Spleen (tissue), 11 donors: ENCODE results near the gene TAS2R5. TPM values are rescaled to one million over a fixed set of nuclear protein-coding genes. Genes with fewer than 3 reads are reported as not detected.

ENCODE experiments used
- DNase-seq: peaks from one replicate; pipeline ENCODE4 v3.0.0-alpha.2; 2020
- H3K27ac ChIP-seq, 8 donors: fragments of 200-600 bp; sonication (generic) in 7 of 8; 1 replicate in 4 of 8; 2 replicates in 4 of 8; pipeline versions ENCODE4 v1.5.0 to v1.8.0; 2016 to 2021; ENCODE audit warnings: inconsistent platforms in 4 of 8, mild to moderate bottlenecking in 4 of 8, moderate library complexity in 1 of 8
- H3K27me3 ChIP-seq, 7 donors: fragments of 200-600 bp; sonication (generic) in 6 of 7; replicated peaks in 1 of 7; 1 replicate in 4 of 7; 2 replicates in 3 of 7; pipeline versions ENCODE4 v1.5.0 to v1.8.0; 2016 to 2021; ENCODE audit warnings: inconsistent platforms in 3 of 7, mild to moderate bottlenecking in 1 of 7
- H3K36me3 ChIP-seq, 6 donors: fragments of 200-600 bp; sonication (generic) in 5 of 6; 1 replicate in 4 of 6; 2 replicates in 2 of 6; pipeline versions ENCODE4 v1.5.0 to v1.8.0; 2016 to 2021; ENCODE audit warnings: inconsistent platforms in 2 of 6
- H3K4me1 ChIP-seq, 6 donors: fragments of 200-600 bp; sonication (generic) in 5 of 6; 1 replicate in 3 of 6; 2 replicates in 3 of 6; pipeline versions ENCODE4 v1.5.0 to v1.8.0; 2016 to 2021; ENCODE audit warnings: inconsistent platforms in 3 of 6
- H3K4me3 ChIP-seq, 8 donors: fragments of 200-600 bp; sonication (generic) in 7 of 8; 1 replicate in 4 of 8; 2 replicates in 4 of 8; pipeline versions ENCODE4 v1.5.0 to v1.8.0; 2016 to 2021; ENCODE audit warnings: inconsistent platforms in 4 of 8, mild to moderate bottlenecking in 4 of 8, moderate library complexity in 2 of 8
- H3K9me3 ChIP-seq, 8 donors: fragments of 200-600 bp; sonication (generic) in 7 of 8; 1 replicate in 4 of 8; 2 replicates in 4 of 8; pipeline versions ENCODE4 v1.5.0 to v1.8.0; 2016 to 2021; ENCODE audit warnings: inconsistent platforms in 4 of 8
- CTCF ChIP-seq, 11 experiments: fragments of 200-600 bp in 7 of 11; fragments of 450-650 bp in 4 of 11; sonication (generic) in 4 of 11; IDR thresholded peaks in 8 of 11; conservative IDR thresholded peaks in 3 of 11; 1 replicate in 7 of 11; 2 replicates in 4 of 11; pipeline versions ENCODE4 v1.4.0 to v1.8.0; 2016 to 2021; ENCODE audit warnings: antibody characterized with exemption in 11 of 11, inconsistent platforms in 4 of 11, mild to moderate bottlenecking in 1 of 11
- POLR2A ChIP-seq, 3 donors: fragments of 450-650 bp; IDR thresholded peaks; one replicate each; pipeline ENCODE4 v1.5.1; 2017; ENCODE audit warnings: antibody characterized with exemption in 3 of 3, mild to moderate bottlenecking in 1 of 3
- POLR2AphosphoS5 ChIP-seq, 3 donors: sonication (generic); formaldehyde crosslinking; IDR thresholded peaks; one replicate each; pipeline ENCODE4 v1.5.1; 2017; ENCODE audit warnings: antibody characterized with exemption in 3 of 3
- WGBS, 5 donors: extraction: QIAGEN DNeasy Blood & Tissue Kit in 3 of 5; methylation state at CpG; one replicate each; pipeline versions ENCODE4 v1.1.5 to v1.1.7; 2013 to 2018; 5-methylcytosine and 5-hydroxymethylcytosine counted together
- intact Hi-C: fragments of 100-400 bp; cut with DNase I; formaldehyde crosslinking; loops from one replicate; pipeline ENCODE4 v1.15.0; 2023; ENCODE audit warnings: low total_unique reads
- polyA plus RNA-seq, 3 donors: library from polyadenylated mRNA; stranded (reverse); fragments of 200-250 nt; gene quantifications; one replicate each; pipeline ENCODE4 v1.2.1, GENCODE V29; 2013
- total RNA-seq, 7 donors: library from RNA; depleted of rRNA in 3 of 7; stranded (reverse); fragments of >200 nt in 3 of 7; fragmentation: NEBNext Ultra II Directional in 4 of 7; extraction: Animal tissue kit (Norgen Biotek cat#: 25700) in 4 of 7; gene quantifications; one replicate each; pipeline versions ENCODE4 v1.1.0 to v1.2.1, GENCODE V29; 2016 to 2021
- donor health status: healthy with polysubstance abuse.
- donor health status: DM: no; HTN: no; CAD: no; lungs with moderate emphysema.
- donor health status: DM: no; HTN: no; CAD: no.
- donor health status: Bipolar disorder and iron deficiency.
- donor health status: healthy.
- donor health status: DM: no; HTN: no; CAD: no.
- donor health status: DM: yes; HTN: yes; CAD: no.

The TAS2R5 gene
- total and polyA plus RNA-seq, 10 donors, result 0.58 to 5.7 (median 2.1) TPM

- intact Hi-C loops, result no loop called here
- TF ChIP-seq POLR2AphosphoS5 (IDR thresholded peaks at IDR 0.05), result no peak
- no peak for TF ChIP-seq POLR2A (IDR thresholded peaks at IDR 0.05)
- no peak for TF ChIP-seq CTCF (IDR thresholded peaks at IDR 0.05 in 8 of 11, conservative IDR thresholded peaks at IDR 0.05 in 3 of 11)
- no peaks in the 10 kb centered on the region for H3K36me3 ChIP-seq
- no peak overlapping the region for H3K4me3 ChIP-seq
- WGBS, 5 donors, result 88 to 96% (median 93%) methylated on average over 5 of the region's 5 CpGs
- DNase-seq, result no peak
- H3K27ac ChIP-seq, result no peak overlapping the region
- no peaks in the 10 kb centered on the region for H3K9me3 ChIP-seq
- H3K4me1 ChIP-seq, result no peaks in the 10 kb centered on the region
- no peaks in the 10 kb centered on the region for H3K27me3 ChIP-seq
Measured at GRCh38 chr7:141840708-141841107, 50.7 kb downstream of the TAS2R5 start.

Other genes starting within 250 kb of the TAS2R5 start
- 10 to 100 TPM; 22.0 to 35.5 (median 27.8) TPM for gene AGK, start 238.8 kb upstream of the TAS2R5 start, total RNA-seq
- gene AGK, start 238.8 kb upstream of the TAS2R5 start, polyA plus RNA-seq, result 10 to 100 TPM; 11.0 to 12.8 (median 12.1) TPM
- gene DENND11, start 88.1 kb upstream of the TAS2R5 start, total RNA-seq, result 10 to 100 TPM; 37.9 to 68.4 (median 59.3) TPM
- 10 to 100 TPM in 1 of 3 donors, 1 to 10 TPM in 2; 7.6 to 14.4 (median 7.9) TPM for gene DENND11, start 88.1 kb upstream of the TAS2R5 start, polyA plus RNA-seq
- gene WEE2, start 81.9 kb upstream of the TAS2R5 start, total RNA-seq, result not detected
- gene WEE2, start 81.9 kb upstream of the TAS2R5 start, polyA plus RNA-seq, result under 1 TPM in 1 of 3 donors, not detected in 2; 0.04 TPM
- 100 to 1,000 TPM in 2 of 7 donors, 10 to 100 TPM in 5; 69.3 to 122 (median 83.2) TPM for gene SSBP1, start 51.9 kb upstream of the TAS2R5 start, total RNA-seq
- 100 to 1,000 TPM; 145 to 185 (median 166) TPM for gene SSBP1, start 51.9 kb upstream of the TAS2R5 start, polyA plus RNA-seq
- gene TAS2R3, start 26.1 kb upstream of the TAS2R5 start, total RNA-seq, result 1 to 10 TPM; 1.5 to 9.3 (median 4.8) TPM
- not detected for gene TAS2R3, start 26.1 kb upstream of the TAS2R5 start, polyA plus RNA-seq
- 1 to 10 TPM in 6 of 7 donors, under 1 TPM in 1; 0.94 to 4.8 (median 2.6) TPM for gene TAS2R4, start 13.5 kb upstream of the TAS2R5 start, total RNA-seq
- under 1 TPM; 0.17 to 0.48 (median 0.17) TPM for gene TAS2R4, start 13.5 kb upstream of the TAS2R5 start, polyA plus RNA-seq
- not detected for gene PRSS37, start 51.3 kb downstream of the TAS2R5 start, total RNA-seq
- gene PRSS37, start 51.3 kb downstream of the TAS2R5 start, polyA plus RNA-seq, result not detected
- not detected for gene OR9A4, start 126.2 kb downstream of the TAS2R5 start, total RNA-seq
- not detected for gene OR9A4, start 126.2 kb downstream of the TAS2R5 start, polyA plus RNA-seq
- 1 to 10 TPM in 5 of 7 donors, under 1 TPM in 2; 0.41 to 5.8 (median 1.5) TPM for gene CLEC5A, start 156.8 kb downstream of the TAS2R5 start, total RNA-seq
- gene CLEC5A, start 156.8 kb downstream of the TAS2R5 start, polyA plus RNA-seq, result under 1 TPM; 0.09 to 0.48 (median 0.27) TPM
- not detected for gene TAS2R38, start 183.6 kb downstream of the TAS2R5 start, total RNA-seq
- gene TAS2R38, start 183.6 kb downstream of the TAS2R5 start, polyA plus RNA-seq, result not detected
- 100 to 1,000 TPM in 1 of 7 donors, 10 to 100 TPM in 6; 28.8 to 143 (median 67.5) TPM for gene MGAM, start 205.7 kb downstream of the TAS2R5 start, total RNA-seq
- 1 to 10 TPM in 2 of 3 donors, under 1 TPM in 1; 0.26 to 1.8 (median 1.0) TPM for gene MGAM, start 205.7 kb downstream of the TAS2R5 start, polyA plus RNA-seq